HepG2 (cell line): ENCODE results near the gene LRRC45. TPM values are rescaled to one million over a fixed set of nuclear protein-coding genes. Genes with fewer than 3 reads are reported as not detected.

Source experiments
- ARNTL ChIP-seq: sonication (generic); formaldehyde crosslinking; IDR thresholded peaks from 2 replicates; pipeline ENCODE4 v1.4.0; 2020; ENCODE audit warnings: mild to moderate bottlenecking, missing genetic modification reagents
- ATAD3A ChIP-seq: sonication (generic); formaldehyde crosslinking; IDR thresholded peaks from 2 replicates; pipeline ENCODE4 v1.4.0; 2020; ENCODE audit warnings: missing genetic modification reagents
- DMAP1 ChIP-seq: IDR thresholded peaks from 2 replicates; pipeline ENCODE4 v1.6.1; 2016
- NBN ChIP-seq: fragments of 450-650 bp; conservative IDR thresholded peaks from 2 replicates; pipeline ENCODE4 v1.6.1; 2017
- NFRKB ChIP-seq: fragments of 450-650 bp; IDR thresholded peaks from 2 replicates; pipeline ENCODE4 v1.6.1; 2017
- NPAS2 ChIP-seq: sonication (generic); formaldehyde crosslinking; IDR thresholded peaks from 2 replicates; pipeline ENCODE4 v1.8.0; 2022; ENCODE audit warnings: mild to moderate bottlenecking, missing genetic modification reagents, borderline replicate concordance
- PITX1 ChIP-seq: sonication (generic); formaldehyde crosslinking; IDR thresholded peaks from 2 replicates; pipeline ENCODE4 v1.5.1; 2020; ENCODE audit warnings: mild to moderate bottlenecking, missing genetic modification reagents
- ZNF337 ChIP-seq: sonication (generic); formaldehyde crosslinking; IDR thresholded peaks from 2 replicates; pipeline ENCODE4 v1.5.1; 2020; ENCODE audit warnings: missing genetic modification reagents, low read depth, mild to moderate bottlenecking, borderline replicate concordance
- ZNF619 ChIP-seq: sonication (generic); formaldehyde crosslinking; IDR thresholded peaks from 2 replicates; pipeline ENCODE4 v1.4.0; 2020; ENCODE audit warnings: mild to moderate bottlenecking, missing genetic modification reagents
- ZNF777 ChIP-seq: sonication (generic); formaldehyde crosslinking; IDR thresholded peaks from 2 replicates; pipeline ENCODE4 v1.4.0; 2020; ENCODE audit warnings: missing genetic modification reagents
- polyA plus RNA-seq, 8 experiments: library from polyadenylated mRNA; depleted of rRNA in 3 of 8; stranded (reverse) in 7 of 8; unstranded in 1 of 8; fragments of >200 nt; fragmentation: Illumina TruSeq in 4 of 8; extraction: Trizol in 4 of 8; gene quantifications; 2 replicates each; pipeline versions ENCODE4 v1.2.1 to v1.2.3, GENCODE V29; 2011 to 2016; ENCODE audit warnings: low read depth in 4 of 8, missing spikeins in 1 of 8, mixed read lengths in 1 of 8; ENCODE audit not compliant: insufficient read depth in 1 of 8
- total RNA-seq, 5 experiments: library from RNA; depleted of rRNA; stranded (reverse); fragments of >200 nt; fragmentation: Illumina TruSeq; extraction: Trizol; gene quantifications; 2 replicates each; pipeline ENCODE4 v1.2.3, GENCODE V29; 2016; ENCODE audit warnings: low read depth in 1 of 5
- TF ChIP-seq, protein P1 (sequence below): IDR thresholded peaks from 2 replicates; pipeline ENCODE4 v1.6.1; 2016; ENCODE audit warnings: mild to moderate bottlenecking
- TF ChIP-seq, protein P2 (sequence below): sonication (generic); formaldehyde crosslinking; IDR thresholded peaks from 2 replicates; pipeline ENCODE4 v1.9.0; 2021; ENCODE audit warnings: missing genetic modification reagents, borderline replicate concordance
- TF ChIP-seq, protein P3 (sequence below): sonication (generic); formaldehyde crosslinking; IDR thresholded peaks from 2 replicates; pipeline ENCODE4 v1.4.0; 2020; ENCODE audit warnings: low read depth, missing genetic modification reagents
- TF ChIP-seq, protein P4 (sequence below): sonication (generic); formaldehyde crosslinking; IDR thresholded peaks from 2 replicates; pipeline ENCODE4 v1.5.0; 2020; ENCODE audit warnings: missing genetic modification reagents
- TF ChIP-seq, protein P5 (sequence below), 2 experiments: IDR thresholded peaks; 2 replicates each; pipeline ENCODE4 v1.6.1; 2011 to 2012; ENCODE audit warnings: low read length in 2 of 2, borderline replicate concordance in 1 of 2, low read depth in 1 of 2, mild to moderate bottlenecking in 1 of 2, moderate library complexity in 1 of 2

LRRC45 gene
- total and polyA plus RNA-seq, 2 of the 13 experiments (the other 11 are each of a cell fraction or from before 2014, with no cell fraction given), result 11.6 to 48.1 TPM

DNA sequence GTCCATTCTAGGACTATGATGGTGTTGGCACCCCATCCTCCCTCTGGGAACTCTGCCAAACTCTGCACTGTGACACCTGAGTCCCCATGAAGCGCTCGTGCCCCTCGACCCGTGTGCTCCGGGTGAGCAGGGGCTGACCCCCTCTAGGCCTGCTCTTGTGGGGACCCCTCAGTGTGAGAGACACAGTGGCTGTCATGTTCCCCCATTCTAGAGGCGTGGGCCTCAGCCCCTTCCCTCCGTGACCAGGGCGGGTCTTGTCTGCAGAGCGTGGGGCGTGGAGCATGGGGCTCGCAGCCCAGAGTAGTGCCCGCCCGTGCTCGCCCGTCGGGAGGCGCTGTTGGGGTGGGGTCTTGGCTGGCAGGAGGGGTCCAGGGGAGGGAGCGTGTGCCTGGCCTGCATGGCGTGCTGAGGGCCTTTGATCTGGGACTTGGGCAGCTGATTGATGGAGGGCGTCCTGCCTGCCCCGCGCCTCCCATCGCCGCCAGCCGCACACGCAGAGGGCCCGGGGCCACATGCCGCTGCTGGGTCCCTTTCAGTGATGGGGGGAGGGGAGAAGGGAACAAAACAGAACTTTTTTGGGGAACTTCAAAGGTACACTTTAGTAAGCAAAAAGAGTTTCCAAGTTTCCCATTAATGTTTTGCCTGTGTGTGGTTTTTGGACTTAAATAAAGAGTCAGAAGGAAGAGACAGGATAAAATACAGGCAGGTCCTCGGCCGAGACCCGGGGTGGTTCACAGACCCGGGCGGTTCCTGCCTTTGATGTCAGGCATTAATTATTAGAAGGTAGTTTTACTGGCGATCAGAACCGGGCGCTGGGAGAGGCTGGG is 22.9 kb upstream of the LRRC45 start (continued):
- TF ChIP-seq, protein P1, sequence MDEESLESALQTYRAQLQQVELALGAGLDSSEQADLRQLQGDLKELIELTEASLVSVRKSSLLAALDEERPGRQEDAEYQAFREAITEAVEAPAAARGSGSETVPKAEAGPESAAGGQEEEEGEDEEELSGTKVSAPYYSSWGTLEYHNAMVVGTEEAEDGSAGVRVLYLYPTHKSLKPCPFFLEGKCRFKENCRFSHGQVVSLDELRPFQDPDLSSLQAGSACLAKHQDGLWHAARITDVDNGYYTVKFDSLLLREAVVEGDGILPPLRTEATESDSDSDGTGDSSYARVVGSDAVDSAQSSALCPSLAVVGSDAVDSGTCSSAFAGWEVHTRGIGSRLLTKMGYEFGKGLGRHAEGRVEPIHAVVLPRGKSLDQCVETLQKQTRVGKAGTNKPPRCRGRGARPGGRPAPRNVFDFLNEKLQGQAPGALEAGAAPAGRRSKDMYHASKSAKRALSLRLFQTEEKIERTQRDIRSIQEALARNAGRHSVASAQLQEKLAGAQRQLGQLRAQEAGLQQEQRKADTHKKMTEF (CRISPR knock-in tag), result no peak
- no peak for TF ChIP-seq NPAS2
- no peak; the same call in 1 of the 2 replicates for TF ChIP-seq ARNTL (CRISPR knock-in tag)
- TF ChIP-seq, protein P2, sequence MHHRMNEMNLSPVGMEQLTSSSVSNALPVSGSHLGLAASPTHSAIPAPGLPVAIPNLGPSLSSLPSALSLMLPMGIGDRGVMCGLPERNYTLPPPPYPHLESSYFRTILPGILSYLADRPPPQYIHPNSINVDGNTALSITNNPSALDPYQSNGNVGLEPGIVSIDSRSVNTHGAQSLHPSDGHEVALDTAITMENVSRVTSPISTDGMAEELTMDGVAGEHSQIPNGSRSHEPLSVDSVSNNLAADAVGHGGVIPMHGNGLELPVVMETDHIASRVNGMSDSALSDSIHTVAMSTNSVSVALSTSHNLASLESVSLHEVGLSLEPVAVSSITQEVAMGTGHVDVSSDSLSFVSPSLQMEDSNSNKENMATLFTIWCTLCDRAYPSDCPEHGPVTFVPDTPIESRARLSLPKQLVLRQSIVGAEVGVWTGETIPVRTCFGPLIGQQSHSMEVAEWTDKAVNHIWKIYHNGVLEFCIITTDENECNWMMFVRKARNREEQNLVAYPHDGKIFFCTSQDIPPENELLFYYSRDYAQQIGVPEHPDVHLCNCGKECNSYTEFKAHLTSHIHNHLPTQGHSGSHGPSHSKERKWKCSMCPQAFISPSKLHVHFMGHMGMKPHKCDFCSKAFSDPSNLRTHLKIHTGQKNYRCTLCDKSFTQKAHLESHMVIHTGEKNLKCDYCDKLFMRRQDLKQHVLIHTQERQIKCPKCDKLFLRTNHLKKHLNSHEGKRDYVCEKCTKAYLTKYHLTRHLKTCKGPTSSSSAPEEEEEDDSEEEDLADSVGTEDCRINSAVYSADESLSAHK (CRISPR knock-in tag), result no peak
- peak; percentile 49 for TF ChIP-seq DMAP1 (CRISPR knock-in tag)
- no peak for TF ChIP-seq ZNF777 (CRISPR knock-in tag)
- TF ChIP-seq, protein P3, sequence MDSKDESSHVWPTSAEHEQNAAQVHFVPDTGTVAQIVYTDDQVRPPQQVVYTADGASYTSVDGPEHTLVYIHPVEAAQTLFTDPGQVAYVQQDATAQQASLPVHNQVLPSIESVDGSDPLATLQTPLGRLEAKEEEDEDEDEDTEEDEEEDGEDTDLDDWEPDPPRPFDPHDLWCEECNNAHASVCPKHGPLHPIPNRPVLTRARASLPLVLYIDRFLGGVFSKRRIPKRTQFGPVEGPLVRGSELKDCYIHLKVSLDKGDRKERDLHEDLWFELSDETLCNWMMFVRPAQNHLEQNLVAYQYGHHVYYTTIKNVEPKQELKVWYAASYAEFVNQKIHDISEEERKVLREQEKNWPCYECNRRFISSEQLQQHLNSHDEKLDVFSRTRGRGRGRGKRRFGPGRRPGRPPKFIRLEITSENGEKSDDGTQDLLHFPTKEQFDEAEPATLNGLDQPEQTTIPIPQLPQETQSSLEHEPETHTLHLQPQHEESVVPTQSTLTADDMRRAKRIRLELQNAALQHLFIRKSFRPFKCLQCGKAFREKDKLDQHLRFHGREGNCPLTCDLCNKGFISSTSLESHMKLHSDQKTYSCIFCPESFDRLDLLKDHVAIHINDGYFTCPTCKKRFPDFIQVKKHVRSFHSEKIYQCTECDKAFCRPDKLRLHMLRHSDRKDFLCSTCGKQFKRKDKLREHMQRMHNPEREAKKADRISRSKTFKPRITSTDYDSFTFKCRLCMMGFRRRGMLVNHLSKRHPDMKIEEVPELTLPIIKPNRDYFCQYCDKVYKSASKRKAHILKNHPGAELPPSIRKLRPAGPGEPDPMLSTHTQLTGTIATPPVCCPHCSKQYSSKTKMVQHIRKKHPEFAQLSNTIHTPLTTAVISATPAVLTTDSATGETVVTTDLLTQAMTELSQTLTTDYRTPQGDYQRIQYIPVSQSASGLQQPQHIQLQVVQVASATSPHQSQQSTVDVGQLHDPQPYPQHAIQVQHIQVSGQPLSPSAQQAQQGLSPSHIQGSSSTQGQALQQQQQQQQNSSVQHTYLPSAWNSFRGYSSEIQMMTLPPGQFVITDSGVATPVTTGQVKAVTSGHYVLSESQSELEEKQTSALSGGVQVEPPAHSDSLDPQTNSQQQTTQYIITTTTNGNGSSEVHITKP (CRISPR knock-in tag), result 0 out of 2 replicates have a peak, but pooled peaks have one; percentile 4
- TF ChIP-seq ZNF337, result no peak
- peak; percentile 38 for TF ChIP-seq PITX1
- no peak for TF ChIP-seq ATAD3A (CRISPR knock-in tag)
- no peak for TF ChIP-seq NFRKB
- TF ChIP-seq, protein P4, sequence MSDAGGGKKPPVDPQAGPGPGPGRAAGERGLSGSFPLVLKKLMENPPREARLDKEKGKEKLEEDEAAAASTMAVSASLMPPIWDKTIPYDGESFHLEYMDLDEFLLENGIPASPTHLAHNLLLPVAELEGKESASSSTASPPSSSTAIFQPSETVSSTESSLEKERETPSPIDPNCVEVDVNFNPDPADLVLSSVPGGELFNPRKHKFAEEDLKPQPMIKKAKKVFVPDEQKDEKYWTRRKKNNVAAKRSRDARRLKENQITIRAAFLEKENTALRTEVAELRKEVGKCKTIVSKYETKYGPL, result no peak
- TF ChIP-seq NBN, result no peak
- TF ChIP-seq, protein P5, sequence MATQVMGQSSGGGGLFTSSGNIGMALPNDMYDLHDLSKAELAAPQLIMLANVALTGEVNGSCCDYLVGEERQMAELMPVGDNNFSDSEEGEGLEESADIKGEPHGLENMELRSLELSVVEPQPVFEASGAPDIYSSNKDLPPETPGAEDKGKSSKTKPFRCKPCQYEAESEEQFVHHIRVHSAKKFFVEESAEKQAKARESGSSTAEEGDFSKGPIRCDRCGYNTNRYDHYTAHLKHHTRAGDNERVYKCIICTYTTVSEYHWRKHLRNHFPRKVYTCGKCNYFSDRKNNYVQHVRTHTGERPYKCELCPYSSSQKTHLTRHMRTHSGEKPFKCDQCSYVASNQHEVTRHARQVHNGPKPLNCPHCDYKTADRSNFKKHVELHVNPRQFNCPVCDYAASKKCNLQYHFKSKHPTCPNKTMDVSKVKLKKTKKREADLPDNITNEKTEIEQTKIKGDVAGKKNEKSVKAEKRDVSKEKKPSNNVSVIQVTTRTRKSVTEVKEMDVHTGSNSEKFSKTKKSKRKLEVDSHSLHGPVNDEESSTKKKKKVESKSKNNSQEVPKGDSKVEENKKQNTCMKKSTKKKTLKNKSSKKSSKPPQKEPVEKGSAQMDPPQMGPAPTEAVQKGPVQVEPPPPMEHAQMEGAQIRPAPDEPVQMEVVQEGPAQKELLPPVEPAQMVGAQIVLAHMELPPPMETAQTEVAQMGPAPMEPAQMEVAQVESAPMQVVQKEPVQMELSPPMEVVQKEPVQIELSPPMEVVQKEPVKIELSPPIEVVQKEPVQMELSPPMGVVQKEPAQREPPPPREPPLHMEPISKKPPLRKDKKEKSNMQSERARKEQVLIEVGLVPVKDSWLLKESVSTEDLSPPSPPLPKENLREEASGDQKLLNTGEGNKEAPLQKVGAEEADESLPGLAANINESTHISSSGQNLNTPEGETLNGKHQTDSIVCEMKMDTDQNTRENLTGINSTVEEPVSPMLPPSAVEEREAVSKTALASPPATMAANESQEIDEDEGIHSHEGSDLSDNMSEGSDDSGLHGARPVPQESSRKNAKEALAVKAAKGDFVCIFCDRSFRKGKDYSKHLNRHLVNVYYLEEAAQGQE (IDR thresholded peaks at IDR 0.05; ENCODE audit: borderline replicate concordance in 1 of 2, low read depth in 1 of 2, low read length in 2 of 2), result no peak
- peak; percentile 86; the same call in 1 of the 2 replicates for TF ChIP-seq ZNF619 (CRISPR knock-in tag)
